SK-N-SH (cell line): ENCODE results near the gene IFIT1B. TPM values are rescaled to one million over a fixed set of nuclear protein-coding genes. Genes with fewer than 3 reads are reported as not detected.

Experiments
- CTCF ChIA-PET: fragments of 300-600, 350-600 bp; formaldehyde crosslinking; extraction: SDS; loops from one replicate; lab custom pipeline; 2021; lab: Yijun Ruan, JAX
- POLR2A ChIA-PET: fragments of 350-600 bp; sonication (Branson Sonifier 250); formaldehyde crosslinking; extraction: SDS; loops from one replicate; lab custom pipeline; 2020; ENCODE audit warnings: antibody characterized with exemption, inconsistent platforms; lab: Yijun Ruan, JAX
- DNase-seq: peaks from one replicate; pipeline ENCODE4 v3.0.0; 2012
- H2AFZ ChIP-seq: fragments of 200-600 bp; sonication (generic); 2 replicates; pipeline ENCODE4 v1.8.1; 2016; ENCODE audit warnings: antibody characterized with exemption, mild to moderate bottlenecking, low read depth
- H3F3A ChIP-seq: fragments of 200-600 bp; sonication (generic); replicated peaks from 2 replicates; pipeline ENCODE3; 2016; ENCODE audit warnings: antibody characterized with exemption, mild to moderate bottlenecking; ENCODE audit not compliant: insufficient read depth
- H3K27ac ChIP-seq, 2 experiments: fragments of 200-500 bp in 1 of 2; fragments of 200-600 bp in 1 of 2; sonication (Bioruptor generic) in 1 of 2; sonication (generic), shearing (Covaris generic) in 1 of 2; 2 replicates each; pipeline versions ENCODE4 v1.5.1 to v1.6.1; 2014 to 2016; ENCODE audit warnings: low read depth in 2 of 2, inconsistent platforms in 1 of 2, low read length in 1 of 2, mild to moderate bottlenecking in 1 of 2, mixed read lengths in 1 of 2
- H3K27me3 ChIP-seq: fragments of 200-600 bp; sonication (generic), shearing (Covaris generic); 2 replicates; pipeline ENCODE4 v1.6.1; 2016; ENCODE audit warnings: mixed run types; ENCODE audit not compliant: insufficient read depth
- H3K36me3 ChIP-seq, 2 experiments: fragments of 200-500 bp in 1 of 2; fragments of 200-600 bp in 1 of 2; sonication (Bioruptor generic) in 1 of 2; sonication (generic) in 1 of 2; replicated peaks in 1 of 2; 2 replicates each; pipeline versions ENCODE3 to v1.5.1; 2014 to 2016; ENCODE audit warnings: low read length in 1 of 2, mild to moderate bottlenecking in 1 of 2; ENCODE audit not compliant: insufficient read depth in 2 of 2, control insufficient read depth in 1 of 2
- H3K4me1 ChIP-seq, 2 experiments: fragments of 200-500 bp in 1 of 2; fragments of 200-600 bp in 1 of 2; sonication (Bioruptor generic) in 1 of 2; sonication (generic), shearing (Covaris generic) in 1 of 2; 2 replicates each; pipeline versions ENCODE4 v1.5.1 to v1.6.1; 2014 to 2016; ENCODE audit warnings: low read depth in 1 of 2, low read length in 1 of 2, mixed run types in 1 of 2; ENCODE audit not compliant: insufficient read depth in 2 of 2, control insufficient read depth in 1 of 2
- H3K4me2 ChIP-seq: fragments of 200-600 bp; sonication (generic), shearing (Covaris generic); 2 replicates; pipeline ENCODE4 v1.6.1; 2017; ENCODE audit warnings: mixed run types
- H3K4me3 ChIP-seq, 2 experiments: fragments of 200-500 bp in 1 of 2; fragments of 200-600 bp in 1 of 2; sonication (Bioruptor generic) in 1 of 2; sonication (generic), shearing (Covaris generic) in 1 of 2; 2 replicates each; pipeline versions ENCODE4 v1.5.1 to v1.8.1; 2014 to 2016; ENCODE audit warnings: low read depth in 2 of 2, inconsistent platforms in 1 of 2, low read length in 1 of 2, mild to moderate bottlenecking in 1 of 2, mixed read lengths in 1 of 2, moderate library complexity in 1 of 2
- H3K79me2 ChIP-seq: fragments of 200-600 bp; sonication (generic); 2 replicates; pipeline ENCODE4 v1.8.1; 2017; ENCODE audit warnings: mild to moderate bottlenecking; ENCODE audit not compliant: insufficient read depth
- H3K9ac ChIP-seq: fragments of 200-600 bp; sonication (generic); 2 replicates; pipeline ENCODE4 v1.6.1; 2017; ENCODE audit warnings: mixed run types
- H3K9me2 ChIP-seq: fragments of 200-600 bp; sonication (generic); 2 replicates; pipeline ENCODE4 v1.6.1; 2017; ENCODE audit warnings: mixed run types
- H3K9me3 ChIP-seq: fragments of 200-600 bp; sonication (generic); 2 replicates; pipeline ENCODE4 v1.6.1; 2017; ENCODE audit warnings: mixed run types, mild to moderate bottlenecking, moderate library complexity
- H4K20me1 ChIP-seq: fragments of 200-600 bp; sonication (generic); 2 replicates; pipeline ENCODE4 v1.6.1; 2017; ENCODE audit warnings: mild to moderate bottlenecking, mixed run types; ENCODE audit not compliant: insufficient read depth
- ELF1 ChIP-seq: IDR thresholded peaks from 2 replicates; pipeline ENCODE4 v1.4.0; 2012
- EZH2phosphoT487 ChIP-seq: fragments of 200-600 bp; sonication (generic); IDR thresholded peaks from 2 replicates; pipeline ENCODE4 v1.6.1; 2017; ENCODE audit warnings: low read depth, mixed run types, mild to moderate bottlenecking, antibody characterized with exemption, moderate library complexity, borderline replicate concordance
- FOXJ3 ChIP-seq: sonication (generic); formaldehyde crosslinking; IDR thresholded peaks from 2 replicates; pipeline ENCODE4 v1.5.1; 2020; ENCODE audit warnings: mild to moderate bottlenecking, missing genetic modification reagents
- FOXM1 ChIP-seq: IDR thresholded peaks from 2 replicates; pipeline ENCODE4 v1.4.0; 2012; ENCODE audit warnings: low read depth, mild to moderate bottlenecking
- GATA2 ChIP-seq: sonication (generic); formaldehyde crosslinking; IDR thresholded peaks from 2 replicates; pipeline ENCODE4 v1.5.0; 2020; ENCODE audit warnings: mild to moderate bottlenecking, missing genetic modification reagents
- MAX ChIP-seq: IDR thresholded peaks from 2 replicates; pipeline ENCODE4 v1.4.0; 2012; ENCODE audit warnings: low read depth
- MEF2A ChIP-seq: IDR thresholded peaks from 2 replicates; pipeline ENCODE4 v1.4.0; 2012; ENCODE audit warnings: low read depth, borderline replicate concordance
- NFIC ChIP-seq: IDR thresholded peaks from 2 replicates; pipeline ENCODE4 v1.4.0; 2012; ENCODE audit warnings: borderline replicate concordance
- NRF1 ChIP-seq: IDR thresholded peaks from 2 replicates; pipeline ENCODE4 v1.6.1; 2012; ENCODE audit warnings: low read depth, mild to moderate bottlenecking, low read length
- POLR2AphosphoS5 ChIP-seq: IDR thresholded peaks from 2 replicates; pipeline ENCODE4 v1.6.1; 2012; ENCODE audit warnings: low read depth, low read length
- RAD21 ChIP-seq: IDR thresholded peaks from 2 replicates; pipeline ENCODE4 v1.6.1; 2012; ENCODE audit warnings: mild to moderate bottlenecking, low read length
- RCOR1 ChIP-seq: fragments of 150-350 bp; IDR thresholded peaks from 2 replicates; pipeline ENCODE4 v1.6.1; 2017; ENCODE audit warnings: antibody characterized with exemption, low read length
- RFX5 ChIP-seq: IDR thresholded peaks from 2 replicates; pipeline ENCODE4 v1.6.1; 2012; ENCODE audit warnings: mild to moderate bottlenecking, improper control_type of control experiment, low read length
- RXRA ChIP-seq: IDR thresholded peaks from 2 replicates; pipeline ENCODE4 v1.4.0; 2012; ENCODE audit warnings: low read depth, mild to moderate bottlenecking, borderline replicate concordance
- ZBTB33 ChIP-seq: IDR thresholded peaks from 2 replicates; pipeline ENCODE4 v1.4.0; 2012; ENCODE audit warnings: low read depth, borderline replicate concordance
- WGBS: methylation state at CpG from one replicate; pipeline ENCODE4 v1.1.6; 2017; ENCODE audit warnings: low lambda C conversion rate; 5-methylcytosine and 5-hydroxymethylcytosine counted together
- polyA plus RNA-seq, 3 experiments: library from polyadenylated mRNA; depleted of rRNA; stranded (reverse); fragments of >200 nt; gene quantifications; 2 replicates each; pipeline ENCODE4 v1.2.3, GENCODE V29; 2012

The IFIT1B gene
- polyA plus RNA-seq, 1 of the 3 experiments (the other 2 are of a cell fraction): 0.03 TPM

GRCh38 chr10:89371079-89371478 lies 6.8 kb upstream of the IFIT1B start:
- Histone ChIP-seq H3K9ac (no peak overlapping the region), H3F3A (peaks cover 4% of the 10 kb centered on the region), H3K9me3 (no peaks in the 10 kb centered on the region), H3K79me2 (no peaks in the 10 kb centered on the region), H3K27me3 (no peaks in the 10 kb centered on the region), H3K9me2 (no peaks in the 10 kb centered on the region), H3K4me3 (no peak overlapping the region), H2AFZ (no peak overlapping the region), H3K4me1 (peaks cover 14 to 23% of the 10 kb centered on the region in 2 experiments), H3K27ac (no peak overlapping the region), H3K36me3 (no peaks in the 10 kb centered on the region), H4K20me1 (no peaks in the 10 kb centered on the region), H3K4me2 (no peak overlapping the region)
- no peak for DNase-seq
- ChIA-PET POLR2A (no interaction called here), CTCF (interaction anchor here (0.7 kb wide), 1 partner anchor 15 kb away, joined by 3 read pairs; no protein-coding TSS in a partner anchor)
- TF ChIP-seq ELF1 (no peak), NRF1 (no peak), MAX (no peak), RCOR1 (no peak)

- Histone ChIP-seq H3F3A (peaks cover 4% of the 10 kb centered on the region), H3K9me3 (no peaks in the 10 kb centered on the region), H3K4me2 (no peak overlapping the region), H4K20me1 (no peaks in the 10 kb centered on the region), H3K27me3 (no peaks in the 10 kb centered on the region), H3K27ac (no peak overlapping the region), H3K4me3 (no peak overlapping the region)
- CTCF ChIA-PET: interaction anchor here (3.3 kb wide), 1 partner anchor 17 kb away, joined by 15 read pairs; no protein-coding TSS in a partner anchor
- no peak for DNase-seq
- 100% methylated on average over 3 of the region's 3 CpGs for WGBS
- no peak for TF ChIP-seq FOXM1
- TF ChIP-seq POLR2AphosphoS5: no peak
- no peak for TF ChIP-seq RXRA
- no peak for TF ChIP-seq GATA2
- no peak for TF ChIP-seq EZH2phosphoT487
- no peak for TF ChIP-seq FOXJ3 (CRISPR knock-in tag)
- no peak for TF ChIP-seq RAD21
- no peak for TF ChIP-seq NFIC
- no peak for TF ChIP-seq ZBTB33
- TF ChIP-seq MEF2A: no peak
- no peak for TF ChIP-seq MAX
- no peak for TF ChIP-seq RFX5
- TF ChIP-seq, all 33 proteins: peak for 0
- POLR2A ChIA-PET: no interaction called here
- H3K36me3 ChIP-seq: no peaks in the 10 kb centered on the region
- H3K9me2 ChIP-seq: no peaks in the 10 kb centered on the region
- H3K9ac ChIP-seq: no peak overlapping the region
- H3K79me2 ChIP-seq: no peaks in the 10 kb centered on the region
- no peak overlapping the region for H2AFZ ChIP-seq
- peaks cover 14 to 23% of the 10 kb centered on the region in 2 experiments for H3K4me1 ChIP-seq
Observed at GRCh38 chr10:89371987-89372386, 5.9 kb upstream of the IFIT1B start.
